Hepatocyte (in vitro differentiated cells): ENCODE data around the gene CABCOCO1. TPM values are rescaled to one million over a fixed set of nuclear protein-coding genes. Genes with fewer than 3 reads are reported as not detected.
A peak's percentile ranks its signal among the peaks of the same experiment; 100 is the strongest.

Source experiments
- DNase-seq: peaks from one replicate; pipeline ENCODE4 v3.0.0-alpha.2; 2016; ENCODE audit warnings: low spot score
- H2AFZ ChIP-seq: fragments of 200-600 bp; sonication (generic); 2 replicates; pipeline ENCODE4 v1.6.0; 2016; ENCODE audit warnings: antibody characterized with exemption, mild to moderate bottlenecking
- H3K27ac ChIP-seq: fragments of 200-600 bp; sonication (generic); 2 replicates; pipeline ENCODE4 v1.5.1; 2016; ENCODE audit warnings: mild to moderate bottlenecking
- H3K27me3 ChIP-seq: fragments of 200-600 bp; sonication (generic); 2 replicates; pipeline ENCODE4 v1.6.1; 2016
- H3K36me3 ChIP-seq: fragments of 200-600 bp; sonication (generic); replicated peaks from 2 replicates; pipeline ENCODE4 v1.5.1; 2016; ENCODE audit warnings: low read depth; ENCODE audit not compliant: insufficient read depth
- H3K4me1 ChIP-seq: fragments of 200-600 bp; sonication (generic); 2 replicates; pipeline ENCODE4 v1.5.1; 2016; ENCODE audit warnings: mild to moderate bottlenecking, moderate library complexity; ENCODE audit not compliant: insufficient read depth
- H3K4me2 ChIP-seq: fragments of 200-600 bp; sonication (generic); 2 replicates; pipeline ENCODE4 v1.6.0; 2016
- H3K4me3 ChIP-seq: fragments of 200-600 bp; sonication (generic); 2 replicates; pipeline ENCODE4 v1.5.1; 2016; ENCODE audit warnings: mild to moderate bottlenecking
- H3K79me2 ChIP-seq: fragments of 200-600 bp; sonication (generic); 2 replicates; pipeline ENCODE4 v1.6.0; 2017; ENCODE audit warnings: mild to moderate bottlenecking
- H3K9me2 ChIP-seq: fragments of 200-600 bp; sonication (generic); replicated peaks from 2 replicates; pipeline ENCODE4 v1.6.0; 2017; ENCODE audit warnings: mild to moderate bottlenecking; ENCODE audit not compliant: insufficient read depth
- H3K9me3 ChIP-seq: fragments of 200-600 bp; sonication (generic); 2 replicates; pipeline ENCODE4 v1.5.1; 2016; ENCODE audit warnings: low read depth, mild to moderate bottlenecking
- H4K20me1 ChIP-seq: fragments of 200-600 bp; sonication (generic); 2 replicates; pipeline ENCODE4 v1.6.0; 2016; ENCODE audit warnings: mild to moderate bottlenecking; ENCODE audit not compliant: insufficient read depth, poor library complexity, severe bottlenecking
- CTCF ChIP-seq: fragments of 200-600 bp; sonication (generic); IDR thresholded peaks from 2 replicates; pipeline ENCODE4 v1.5.1; 2016; ENCODE audit warnings: antibody characterized with exemption, mild to moderate bottlenecking; ENCODE audit not compliant: poor library complexity
- EZH2 ChIP-seq: fragments of 200-600 bp; sonication (generic); IDR thresholded peaks from 2 replicates; pipeline ENCODE4 v1.6.1; 2016; ENCODE audit warnings: antibody characterized with exemption, mild to moderate bottlenecking, borderline replicate concordance
- EZH2phosphoT487 ChIP-seq: fragments of 200-600 bp; sonication (generic); IDR thresholded peaks from one replicate; pipeline ENCODE4 v1.6.1; 2018; ENCODE audit warnings: antibody characterized with exemption, mild to moderate bottlenecking, low read depth, moderate library complexity; ENCODE audit not compliant: unreplicated experiment, severe bottlenecking
- WGBS: methylation state at CpG from one replicate; pipeline ENCODE4 v1.1.6; 2016; ENCODE audit warnings: low lambda C conversion rate; ENCODE audit errors: missing lambda C conversion rate; 5-methylcytosine and 5-hydroxymethylcytosine counted together
- polyA plus RNA-seq: library from polyadenylated mRNA; unstranded; fragments of >200 nt; fragmentation: Nextera tagmentation; extraction: Ambion mirVana; gene quantifications from 2 replicates; pipeline ENCODE4 v1.2.1, GENCODE V29; 2016
- total RNA-seq: library from RNA; depleted of rRNA; stranded (reverse); fragments of >200 nt; gene quantifications from 2 replicates; pipeline ENCODE4 v1.2.3, GENCODE V29; 2014

CABCOCO1 gene
- total and polyA plus RNA-seq, 2 experiments from 2014 or later: 1.4 to 1.6 TPM

- Histone ChIP-seq H3K9me2 (no peaks in the 10 kb centered on the region), H3K36me3 (no peaks in the 10 kb centered on the region), H3K9me3 (no peaks in the 10 kb centered on the region), H3K27me3 (no peaks in the 10 kb centered on the region), H3K4me1 (no peaks in the 10 kb centered on the region), H3K4me3 (no peak overlapping the region), H4K20me1 (no peaks in the 10 kb centered on the region), H3K79me2 (no peaks in the 10 kb centered on the region), H2AFZ (no peak overlapping the region), H3K27ac (peak overlapping the region; percentile 37), H3K4me2 (peak overlapping the region; percentile 1)
- TF ChIP-seq CTCF (no peak), EZH2phosphoT487 (no peak), EZH2 (no peak)
- WGBS: 80% methylated on average over 4 of the region's 4 CpGs
- DNase-seq: no peak
These were observed 20.1 kb upstream of the CABCOCO1 start for GRCh38 chr10:61642676-61643075.

- H3K27ac ChIP-seq: peak overlapping the region; percentile 37
- no peaks in the 10 kb centered on the region for H3K9me3 ChIP-seq
- H3K4me3 ChIP-seq: no peak overlapping the region
- no peak overlapping the region for H2AFZ ChIP-seq
- H4K20me1 ChIP-seq: no peaks in the 10 kb centered on the region
- no peak for DNase-seq
- H3K79me2 ChIP-seq: no peaks in the 10 kb centered on the region
- no peaks in the 10 kb centered on the region for H3K4me1 ChIP-seq
- H3K4me2 ChIP-seq: no peak overlapping the region
- 66% methylated on average over 1 of the region's 1 CpG for WGBS
- H3K27me3 ChIP-seq: no peaks in the 10 kb centered on the region
- H3K36me3 ChIP-seq: no peaks in the 10 kb centered on the region
- no peaks in the 10 kb centered on the region for H3K9me2 ChIP-seq
- TF ChIP-seq EZH2phosphoT487 (no peak), EZH2 (no peak), CTCF (no peak)
These were observed 19.4 kb upstream of the CABCOCO1 start for GRCh38 chr10:61643316-61643751.

DNA sequence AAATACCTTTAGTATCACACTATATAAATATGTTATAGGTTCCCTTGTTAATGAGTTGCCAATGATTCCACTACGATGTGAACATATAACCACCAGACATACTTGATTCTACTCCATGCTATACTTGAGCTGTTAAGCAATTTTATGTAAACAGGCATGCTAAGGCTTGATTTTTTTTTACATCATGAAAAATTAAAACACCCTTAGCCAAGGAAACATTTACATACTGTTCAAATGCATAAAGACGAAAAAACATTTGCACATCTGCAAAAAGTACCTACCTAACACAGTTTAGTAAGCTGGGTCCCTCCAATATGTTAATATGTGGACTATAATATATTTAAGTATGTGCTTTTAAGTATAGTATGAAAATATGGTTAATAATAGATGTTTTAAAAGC is 9.0 kb upstream of the CABCOCO1 start:
- WGBS: 78% methylated on average over 2 of the region's 2 CpGs
- no peak overlapping the region for H3K4me2 ChIP-seq
- H3K27me3 ChIP-seq: no peaks in the 10 kb centered on the region
- H2AFZ ChIP-seq: no peak overlapping the region
- no peak overlapping the region for H3K4me3 ChIP-seq
- no peak for DNase-seq
- H3K36me3 ChIP-seq: no peaks in the 10 kb centered on the region
- no peaks in the 10 kb centered on the region for H4K20me1 ChIP-seq
- H3K4me1 ChIP-seq: peaks cover 3% of the 10 kb centered on the region
- no peaks in the 10 kb centered on the region for H3K9me2 ChIP-seq
- no peak overlapping the region for H3K27ac ChIP-seq
- TF ChIP-seq CTCF: no peak
- no peak for TF ChIP-seq EZH2phosphoT487
- no peak for TF ChIP-seq EZH2
- H3K79me2 ChIP-seq: no peaks in the 10 kb centered on the region
- no peaks in the 10 kb centered on the region for H3K9me3 ChIP-seq

DNA sequence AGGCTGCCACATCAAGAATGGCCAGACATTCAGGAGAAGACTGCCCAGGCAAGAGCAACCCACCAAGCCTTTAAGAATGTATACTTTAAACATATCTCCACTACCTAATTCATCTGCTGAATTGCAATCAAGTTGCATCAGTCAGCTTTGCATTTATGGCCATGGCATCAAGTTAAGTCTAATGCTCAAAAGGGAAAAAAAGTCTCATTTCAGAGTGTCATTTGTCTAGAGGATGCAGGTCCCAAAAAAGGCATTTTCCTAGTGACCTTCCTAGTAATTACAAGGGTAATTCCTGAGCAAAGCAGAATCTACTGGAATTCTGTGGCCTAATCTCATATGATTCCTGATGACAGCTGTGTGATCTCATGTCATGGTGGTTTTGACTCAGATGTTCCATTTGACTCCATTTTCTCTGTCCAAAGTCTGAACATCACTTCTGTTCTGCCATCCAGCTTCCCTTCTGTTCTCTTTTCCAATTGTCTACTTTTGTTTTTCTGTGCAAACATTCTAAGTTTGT is 7.3 kb upstream of the CABCOCO1 start:
- no peaks in the 10 kb centered on the region for H4K20me1 ChIP-seq
- H3K27me3 ChIP-seq: no peaks in the 10 kb centered on the region
- no peak for DNase-seq
- no peak overlapping the region for H3K4me3 ChIP-seq
- H3K36me3 ChIP-seq: no peaks in the 10 kb centered on the region
- no peak overlapping the region for H2AFZ ChIP-seq
- H3K9me3 ChIP-seq: no peaks in the 10 kb centered on the region
- H3K4me2 ChIP-seq: no peak overlapping the region
- peaks cover 3% of the 10 kb centered on the region for H3K4me1 ChIP-seq
- no peak for TF ChIP-seq EZH2phosphoT487
- no peak for TF ChIP-seq CTCF
- no peak for TF ChIP-seq EZH2
- H3K27ac ChIP-seq: no peak overlapping the region
- H3K9me2 ChIP-seq: no peaks in the 10 kb centered on the region
- H3K79me2 ChIP-seq: no peaks in the 10 kb centered on the region
